ENCODE results near the gene ARVCF. TPM values are rescaled to one million over a fixed set of nuclear protein-coding genes. Genes with fewer than 3 reads are reported as not detected.

ARVCF gene
- total and polyA plus RNA-seq, 12 donors = 22.2 to 58.9 (median 32.1) TPM

GRCh38 chr22:19986410-19987341 is 29.9 kb downstream of the ARVCF start:
- Histone ChIP-seq H3K27me3 (no peaks in the 10 kb centered on the region), H3K4me1 (peaks cover 38 to 80% (median 54%) of the 10 kb centered on the region in 9 donors), H3K9me3 (no peaks in the 10 kb centered on the region), H3K4me3 (peak overlapping the region; percentile 50 to 93 (median 82)), H3K27ac (peak overlapping the region; percentile 6 to 95 (median 88)), H3K36me3 (peaks cover 0 to 4% (median 0%) of the 10 kb centered on the region in 9 donors)
- intact Hi-C loops (cut with DNase I) = loop anchor here in 1 of 10 donors (2.0 kb wide), 1 partner anchor 20 kb away; no protein-coding TSS in a partner anchor
- ATAC-seq (peak; percentile 61 to 87 (median 79)), DNase-seq (peak; percentile 77 to 87)
- 1% methylated on average over 56 to 74 of the region's 76 CpGs for WGBS, 2 donors
- no peak for TF ChIP-seq CTCF (IDR thresholded peaks at IDR 0.05)

GRCh38 chr22:19986011-19986409 is 30.6 kb downstream of the ARVCF start:
- ATAC-seq = no peak
- intact Hi-C loops (cut with DNase I) = loop anchor here in 1 of 10 donors (2.0 kb wide), 1 partner anchor 19 kb away; no protein-coding TSS in a partner anchor
- peak in 1 of 2 donors; percentile 6 for DNase-seq

GRCh38 chr22:19984851-19985811 is 31.5 kb downstream of the ARVCF start:
- intact Hi-C loops (cut with DNase I) = no loop called here
- peaks cover 0 to 19% (median 7%) of the 10 kb centered on the region in 9 donors for H3K36me3 ChIP-seq
- no peaks in the 10 kb centered on the region for H3K9me3 ChIP-seq
- H3K27ac ChIP-seq = peak overlapping the region; percentile 6 to 95 (median 88)
- TF ChIP-seq CTCF (IDR thresholded peaks at IDR 0.05) = no peak
- DNase-seq (peak in 1 of 2 donors; percentile 15), ATAC-seq (no peak)
- H3K27me3 ChIP-seq = no peaks in the 10 kb centered on the region
- H3K4me1 ChIP-seq = peaks cover 37 to 67% (median 48%) of the 10 kb centered on the region in 9 donors
- H3K4me3 ChIP-seq = peak overlapping the region in 4 of 10 donors; percentile 75 to 93 (median 83)
- 76 to 79% methylated on average over 11 of the region's 11 CpGs for WGBS, 2 donors

More at GRCh38 chr22:19986011-19986409, 30.6 kb downstream of the ARVCF start:
- Histone ChIP-seq H3K9me3 (no peaks in the 10 kb centered on the region), H3K4me3 (peak overlapping the region; percentile 50 to 93 (median 82)), H3K4me1 (peaks cover 37 to 74% (median 48%) of the 10 kb centered on the region in 9 donors), H3K36me3 (peaks cover 0 to 10% (median 3%) of the 10 kb centered on the region in 9 donors), H3K27me3 (no peaks in the 10 kb centered on the region), H3K27ac (peak overlapping the region in 9 of 10 donors; percentile 85 to 95 (median 89))
- 53 to 60% methylated on average over 2 of the region's 2 CpGs for whole genome bisulfite sequencing, 2 donors
- TF ChIP-seq CTCF (IDR thresholded peaks at IDR 0.05) = no peak

All from heart right ventricle (tissue), 16 donors.